Kidney (tissue), 14 donors: ENCODE measurements around the gene FXYD3. TPM values are rescaled to one million over a fixed set of nuclear protein-coding genes. Genes with fewer than 3 reads are reported as not detected.

Experiments
- DNase-seq, 5 donors: peaks; one replicate each; pipeline ENCODE4 v3.0.0-alpha.2; 2013 to 2020
- FAIRE-seq: peaks from 2 replicates; lab custom pipeline; 2012; peaks lifted over from hg19 to GRCh38; lab: Jason Lieb, UNC
- H3K27ac ChIP-seq, 2 donors: one replicate each; pipeline ENCODE4 v1.7.0; 2013; ENCODE audit warnings: low read depth in 2 of 2, low read length in 2 of 2, inconsistent platforms in 1 of 2
- H3K27me3 ChIP-seq: one replicate; pipeline ENCODE4 v1.7.1; 2013; ENCODE audit warnings: low read length, inconsistent platforms; ENCODE audit not compliant: control insufficient read depth, insufficient read depth
- H3K36me3 ChIP-seq, 3 donors: one replicate each; pipeline versions ENCODE4 v1.7.0 to v1.7.1; 2013; ENCODE audit warnings: low read length in 3 of 3, control low read depth in 1 of 3, inconsistent platforms in 1 of 3; ENCODE audit not compliant: insufficient read depth in 3 of 3, control insufficient read depth in 2 of 3
- H3K4me1 ChIP-seq, 3 donors: one replicate each; pipeline versions ENCODE4 v1.7.0 to v1.7.1; 2013; ENCODE audit warnings: low read length in 3 of 3, inconsistent platforms in 1 of 3, low read depth in 1 of 3; ENCODE audit not compliant: control insufficient read depth in 2 of 3, insufficient read depth in 2 of 3
- H3K4me3 ChIP-seq, 3 donors: one replicate each; pipeline versions ENCODE4 v1.7.0 to v1.8.1; 2013; ENCODE audit warnings: low read length in 3 of 3, control low read depth in 1 of 3, inconsistent platforms in 1 of 3
- H3K9ac ChIP-seq, 3 donors: one replicate each; pipeline versions ENCODE4 v1.7.0 to v1.7.1; 2013; ENCODE audit warnings: low read length in 3 of 3, control low read depth in 1 of 3, inconsistent platforms in 1 of 3
- H3K9me3 ChIP-seq, 3 donors: one replicate each; pipeline versions ENCODE4 v1.7.0 to v1.7.1; 2013; ENCODE audit warnings: low read length in 3 of 3, control low read depth in 1 of 3, inconsistent platforms in 1 of 3; ENCODE audit not compliant: control insufficient read depth in 2 of 3, insufficient read depth in 1 of 3
- CTCF ChIP-seq: IDR thresholded peaks from 3 replicates; pipeline ENCODE4 v1.5.1; 2012; ENCODE audit warnings: mild to moderate bottlenecking, moderate library complexity, borderline replicate concordance; ENCODE audit not compliant: insufficient read depth; ENCODE audit errors: extremely low read depth
- intact Hi-C: fragments of 100-400 bp; cut with DNase I; formaldehyde crosslinking; loops from one replicate; pipeline ENCODE4 v1.11.1; 2022
- polyA plus RNA-seq: library from polyadenylated mRNA; stranded (reverse); fragments of 350-450 nt; fragmentation: Illumina TruSeq; extraction: RNeasy Lipid Tissue Mini Kit (QIAGEN cat#74804); gene quantifications from one replicate; pipeline ENCODE4 v1.2.3, GENCODE V29; 2014; ENCODE audit warnings: low read depth, low replicate concordance; ENCODE audit not compliant: insufficient read depth
- total RNA-seq: library from RNA; stranded (reverse); fragmentation: NEBNext Ultra II Directional; extraction: Animal tissue kit (Norgen Biotek cat#: 25700); gene quantifications from one replicate; pipeline ENCODE4 v1.2.1, GENCODE V29; 2021
- donor health status: control.
- donor health status: control.
- donor health status: control.
- donor health status: control.
- donor health status: control.
- donor health status: DM: yes; HTN: yes; CAD: no.
- donor health status: Normal renal cell carcinoma (clear cell type).

FXYD3 gene
- total and polyA plus RNA-seq, 2 donors from 2014 or later, result 26.4 to 33.7 TPM

GRCh38 chr19:35170359-35171061 is 54.9 kb downstream of the FXYD3 start:
- H3K27ac ChIP-seq, result no peak overlapping the region
- intact Hi-C loops, result no loop called here
- FAIRE-seq (no peak), DNase-seq (no peak)
- no peaks in the 10 kb centered on the region for H3K36me3 ChIP-seq
- no peak overlapping the region for H3K4me3 ChIP-seq
- no peak for TF ChIP-seq CTCF
- H3K4me1 ChIP-seq, result no peaks in the 10 kb centered on the region
- no peak overlapping the region for H3K9ac ChIP-seq
- no peaks in the 10 kb centered on the region for H3K27me3 ChIP-seq
- H3K9me3 ChIP-seq, result peaks cover 0 to 11% (median 0%) of the 10 kb centered on the region in 3 donors

- no peak overlapping the region for H3K4me3 ChIP-seq
- no peak for FAIRE-seq
- H3K36me3 ChIP-seq, result no peaks in the 10 kb centered on the region
- H3K27ac ChIP-seq, result no peak overlapping the region
- no peak for TF ChIP-seq CTCF
- no peak overlapping the region for H3K9ac ChIP-seq
- H3K4me1 ChIP-seq, result no peaks in the 10 kb centered on the region
- intact Hi-C loops, result no loop called here
- H3K9me3 ChIP-seq, result no peaks in the 10 kb centered on the region
- no peaks in the 10 kb centered on the region for H3K27me3 ChIP-seq
- no peak for DNase-seq
Observed at GRCh38 chr19:35171730-35172129, 56.1 kb downstream of the FXYD3 start.

Other genes with a start within 250 kb of the FXYD3 start
- 3.5 TPM for gene ZNF30, start 188.9 kb upstream of the FXYD3 start, total RNA-seq
- gene ZNF30, start 188.9 kb upstream of the FXYD3 start, polyA plus RNA-seq, result 3.1 TPM
- 9.1 TPM for gene ZNF792, start 151.6 kb upstream of the FXYD3 start, total RNA-seq
- 2.0 TPM for gene ZNF792, start 151.6 kb upstream of the FXYD3 start, polyA plus RNA-seq
- gene GRAMD1A, start 115.5 kb upstream of the FXYD3 start, total RNA-seq, result 87.3 TPM
- gene GRAMD1A, start 115.5 kb upstream of the FXYD3 start, polyA plus RNA-seq, result 29.8 TPM
- 24.1 TPM for gene SCN1B, start 85.4 kb upstream of the FXYD3 start, total RNA-seq
- 9.6 TPM for gene SCN1B, start 85.4 kb upstream of the FXYD3 start, polyA plus RNA-seq
- gene HPN, start 74.1 kb upstream of the FXYD3 start, total RNA-seq, result 134 TPM
- 331 TPM for gene HPN, start 74.1 kb upstream of the FXYD3 start, polyA plus RNA-seq
- 7.5 TPM for gene LGI4, start 19.2 kb downstream of the FXYD3 start, total RNA-seq
- gene LGI4, start 19.2 kb downstream of the FXYD3 start, polyA plus RNA-seq, result 5.1 TPM
- 31.8 TPM for gene FXYD1, start 23.0 kb downstream of the FXYD3 start, total RNA-seq
- 39.0 TPM for gene FXYD1, start 23.0 kb downstream of the FXYD3 start, polyA plus RNA-seq
- gene FXYD7, start 27.4 kb downstream of the FXYD3 start, total RNA-seq, result 0.94 TPM
- gene FXYD7, start 27.4 kb downstream of the FXYD3 start, polyA plus RNA-seq, result not detected
- 84.5 TPM for gene FXYD5, start 38.9 kb downstream of the FXYD3 start, total RNA-seq
- gene FXYD5, start 38.9 kb downstream of the FXYD3 start, polyA plus RNA-seq, result 41.9 TPM
- not detected for gene FAM187B, start 112.9 kb downstream of the FXYD3 start, total RNA-seq
- gene FAM187B, start 112.9 kb downstream of the FXYD3 start, polyA plus RNA-seq, result not detected
- 87.2 TPM for gene LSR, start 133.2 kb downstream of the FXYD3 start, total RNA-seq
- 37.9 TPM for gene LSR, start 133.2 kb downstream of the FXYD3 start, polyA plus RNA-seq
- 118 TPM for gene USF2, start 153.1 kb downstream of the FXYD3 start, total RNA-seq
- 82.8 TPM for gene USF2, start 153.1 kb downstream of the FXYD3 start, polyA plus RNA-seq
- 1.3 TPM for gene HAMP, start 166.7 kb downstream of the FXYD3 start, total RNA-seq
- gene HAMP, start 166.7 kb downstream of the FXYD3 start, polyA plus RNA-seq, result 1.1 TPM
- 1.1 TPM for gene MAG, start 176.3 kb downstream of the FXYD3 start, total RNA-seq
- 0.41 TPM for gene MAG, start 176.3 kb downstream of the FXYD3 start, polyA plus RNA-seq
- gene CD22, start 213.4 kb downstream of the FXYD3 start, total RNA-seq, result 15.4 TPM
- 0.82 TPM for gene CD22, start 213.4 kb downstream of the FXYD3 start, polyA plus RNA-seq
- gene FFAR1, start 232.1 kb downstream of the FXYD3 start, total RNA-seq, result not detected
- gene FFAR1, start 232.1 kb downstream of the FXYD3 start, polyA plus RNA-seq, result not detected
- not detected for gene FFAR3, start 242.6 kb downstream of the FXYD3 start, total RNA-seq
- gene FFAR3, start 242.6 kb downstream of the FXYD3 start, polyA plus RNA-seq, result not detected